ENCODE results near the gene AKR1C8.

GRCh38 chr10:5136468-5137087 is 48.4 kb downstream of the AKR1C8 start:
- TF ChIP-seq CTCF (IDR thresholded peaks at IDR 0.05) = no peak
- TF ChIP-seq POLR2A (IDR thresholded peaks at IDR 0.05) = no peak

Data from heart left ventricle (tissue), 13 donors.